A673 (cell line): Measurements from ENCODE around the gene CDH4. TPM values are rescaled to one million over a fixed set of nuclear protein-coding genes. Genes with fewer than 3 reads are reported as not detected.

ENCODE experiments used
- BruUV-seq: library from RNA; stranded (reverse); fragments of 400-500 nt; replicated peaks from 2 replicates; lab custom pipeline; 2021; lab: Mats Ljungman, UMichigan
- CTCF ChIA-PET: fragments of 300-600 bp; sonication (Branson Sonifier 250); formaldehyde crosslinking; loops from one replicate; lab custom pipeline; 2022; ENCODE audit warnings: antibody characterized with exemption; lab: Charles Lee
- POLR2A ChIA-PET: fragments of 300-600 bp; sonication (Branson Sonifier 250); formaldehyde crosslinking; loops from one replicate; lab custom pipeline; 2022; ENCODE audit warnings: antibody characterized with exemption; ENCODE audit not compliant: low non-redundant PET; lab: Charles Lee
- DNase-seq: peaks from one replicate; pipeline ENCODE4 v3.0.0-alpha.2; 2015; ENCODE audit warnings: low spot score
- H3K27ac ChIP-seq: fragments of 200-600 bp; sonication (generic); 2 replicates; pipeline ENCODE4 v1.5.1; 2016; ENCODE audit warnings: mixed run types, low read depth, mild to moderate bottlenecking, mixed read lengths, antibody characterized with exemption, low read length; ENCODE audit not compliant: poor library complexity, severe bottlenecking
- H3K27me3 ChIP-seq: fragments of 200-600 bp; sonication (generic); replicated peaks from 2 replicates; pipeline ENCODE4 v1.6.1; 2017; ENCODE audit warnings: mixed run types, low read depth, mild to moderate bottlenecking, mixed read lengths, antibody characterized with exemption, low read length; ENCODE audit not compliant: insufficient read depth, poor library complexity
- H3K36me3 ChIP-seq: fragments of 200-600 bp; sonication (generic); 2 replicates; pipeline ENCODE4 v1.6.1; 2016; ENCODE audit warnings: mixed run types, mild to moderate bottlenecking, mixed read lengths, antibody characterized with exemption, low read length; ENCODE audit not compliant: insufficient read depth, poor library complexity, severe bottlenecking
- H3K4me1 ChIP-seq: fragments of 200-600 bp; sonication (generic); 2 replicates; pipeline ENCODE4 v1.6.1; 2017; ENCODE audit warnings: mixed run types, mild to moderate bottlenecking, mixed read lengths, antibody characterized with exemption, low read length; ENCODE audit not compliant: insufficient read depth, poor library complexity, severe bottlenecking
- H3K4me3 ChIP-seq: fragments of 200-600 bp; sonication (generic); 2 replicates; pipeline ENCODE4 v1.5.1; 2016; ENCODE audit warnings: low read depth, mixed run types, mild to moderate bottlenecking, mixed read lengths, low read length; ENCODE audit not compliant: poor library complexity, severe bottlenecking
- H3K9me3 ChIP-seq: fragments of 200-600 bp; sonication (generic); 2 replicates; pipeline ENCODE4 v1.6.1; 2016; ENCODE audit warnings: mixed run types, low read depth, mild to moderate bottlenecking, mixed read lengths, antibody characterized with exemption, low read length; ENCODE audit not compliant: poor library complexity, severe bottlenecking
- EZH2 ChIP-seq: fragments of 200-600 bp; sonication (generic); IDR thresholded peaks from 2 replicates; pipeline ENCODE4 v1.6.1; 2017; ENCODE audit warnings: borderline replicate concordance, low read depth, mild to moderate bottlenecking, mixed read lengths, antibody characterized with exemption, low read length; ENCODE audit not compliant: poor library complexity, severe bottlenecking
- intact Hi-C: fragments of 100-400 bp; cut with micrococcal nuclease; formaldehyde crosslinking; loops from one replicate; pipeline ENCODE4 v1.10.0; 2022; ENCODE audit not compliant: unreplicated experiment
- total RNA-seq: library from RNA; stranded (reverse); gene quantifications from 2 replicates; pipeline ENCODE4 v1.2.3, GENCODE V29; 2021
- TF ChIP-seq, protein P1 (sequence below): fragments of 300-800, 200-600 bp; sonication (generic); conservative IDR thresholded peaks from 2 replicates; pipeline ENCODE4 v1.5.1; 2017; ENCODE audit warnings: low read depth, mild to moderate bottlenecking, antibody characterized with exemption, low read length, moderate library complexity, mixed read lengths

The CDH4 gene
- total RNA-seq, 1 experiment from 2014 or later = 8.3 TPM

GRCh38 chr20:61316346-61316745, 64.3 kb downstream of the CDH4 start:
- ChIA-PET CTCF (no interaction called here), POLR2A (no interaction called here)
- TF ChIP-seq, protein P1, sequence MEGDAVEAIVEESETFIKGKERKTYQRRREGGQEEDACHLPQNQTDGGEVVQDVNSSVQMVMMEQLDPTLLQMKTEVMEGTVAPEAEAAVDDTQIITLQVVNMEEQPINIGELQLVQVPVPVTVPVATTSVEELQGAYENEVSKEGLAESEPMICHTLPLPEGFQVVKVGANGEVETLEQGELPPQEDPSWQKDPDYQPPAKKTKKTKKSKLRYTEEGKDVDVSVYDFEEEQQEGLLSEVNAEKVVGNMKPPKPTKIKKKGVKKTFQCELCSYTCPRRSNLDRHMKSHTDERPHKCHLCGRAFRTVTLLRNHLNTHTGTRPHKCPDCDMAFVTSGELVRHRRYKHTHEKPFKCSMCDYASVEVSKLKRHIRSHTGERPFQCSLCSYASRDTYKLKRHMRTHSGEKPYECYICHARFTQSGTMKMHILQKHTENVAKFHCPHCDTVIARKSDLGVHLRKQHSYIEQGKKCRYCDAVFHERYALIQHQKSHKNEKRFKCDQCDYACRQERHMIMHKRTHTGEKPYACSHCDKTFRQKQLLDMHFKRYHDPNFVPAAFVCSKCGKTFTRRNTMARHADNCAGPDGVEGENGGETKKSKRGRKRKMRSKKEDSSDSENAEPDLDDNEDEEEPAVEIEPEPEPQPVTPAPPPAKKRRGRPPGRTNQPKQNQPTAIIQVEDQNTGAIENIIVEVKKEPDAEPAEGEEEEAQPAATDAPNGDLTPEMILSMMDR = no peak
- TF ChIP-seq EZH2 = no peak
- no peaks in the 10 kb centered on the region for H3K36me3 ChIP-seq
- intact Hi-C loops = no loop called here
- H3K9me3 ChIP-seq = no peaks in the 10 kb centered on the region
- H3K4me1 ChIP-seq = no peaks in the 10 kb centered on the region
- no peak overlapping the region for H3K27ac ChIP-seq
- BruUV-seq = no TSS peak
- DNase-seq = no peak
- H3K4me3 ChIP-seq = no peak overlapping the region
- peaks cover 7% of the 10 kb centered on the region for H3K27me3 ChIP-seq

DNA sequence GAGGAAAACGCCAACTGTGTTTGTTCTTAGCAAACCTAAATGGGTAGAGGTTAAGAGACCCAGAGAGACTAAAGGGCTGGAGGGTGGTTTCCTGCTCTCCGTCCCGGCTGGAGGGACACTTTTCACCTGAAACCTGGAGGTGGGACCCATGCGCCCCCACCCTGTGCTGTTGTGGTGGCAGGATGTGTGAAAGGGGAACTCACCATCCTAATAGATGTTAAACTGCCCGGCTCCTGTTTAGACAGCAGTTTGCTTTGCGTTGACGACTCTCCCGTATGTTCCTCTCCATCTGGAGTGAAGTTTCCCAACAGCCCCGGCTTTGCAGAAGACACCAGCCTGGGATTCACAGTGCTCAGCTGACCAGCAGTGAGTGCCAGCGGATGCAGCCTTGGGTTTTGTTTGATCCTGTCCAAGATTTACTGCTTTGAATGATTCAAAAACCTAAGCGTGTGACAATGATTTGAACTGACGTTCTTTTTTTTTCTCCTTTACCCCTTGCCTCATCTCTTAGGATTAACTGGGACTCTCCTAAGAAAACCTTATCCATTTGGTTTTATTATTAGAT, 66.0 kb downstream of the CDH4 start:
- no peaks in the 10 kb centered on the region for H3K36me3 ChIP-seq
- no peak overlapping the region for H3K27ac ChIP-seq
- H3K4me1 ChIP-seq = no peaks in the 10 kb centered on the region
- ChIA-PET POLR2A (no interaction called here), CTCF (no interaction called here)
- BruUV-seq = no TSS peak
- H3K9me3 ChIP-seq = no peaks in the 10 kb centered on the region
- intact Hi-C loops = no loop called here
- TF ChIP-seq, protein P1 = no peak
- no peak for TF ChIP-seq EZH2
- H3K4me3 ChIP-seq = no peak overlapping the region
- no peak for DNase-seq
- peaks cover 7% of the 10 kb centered on the region for H3K27me3 ChIP-seq

DNA sequence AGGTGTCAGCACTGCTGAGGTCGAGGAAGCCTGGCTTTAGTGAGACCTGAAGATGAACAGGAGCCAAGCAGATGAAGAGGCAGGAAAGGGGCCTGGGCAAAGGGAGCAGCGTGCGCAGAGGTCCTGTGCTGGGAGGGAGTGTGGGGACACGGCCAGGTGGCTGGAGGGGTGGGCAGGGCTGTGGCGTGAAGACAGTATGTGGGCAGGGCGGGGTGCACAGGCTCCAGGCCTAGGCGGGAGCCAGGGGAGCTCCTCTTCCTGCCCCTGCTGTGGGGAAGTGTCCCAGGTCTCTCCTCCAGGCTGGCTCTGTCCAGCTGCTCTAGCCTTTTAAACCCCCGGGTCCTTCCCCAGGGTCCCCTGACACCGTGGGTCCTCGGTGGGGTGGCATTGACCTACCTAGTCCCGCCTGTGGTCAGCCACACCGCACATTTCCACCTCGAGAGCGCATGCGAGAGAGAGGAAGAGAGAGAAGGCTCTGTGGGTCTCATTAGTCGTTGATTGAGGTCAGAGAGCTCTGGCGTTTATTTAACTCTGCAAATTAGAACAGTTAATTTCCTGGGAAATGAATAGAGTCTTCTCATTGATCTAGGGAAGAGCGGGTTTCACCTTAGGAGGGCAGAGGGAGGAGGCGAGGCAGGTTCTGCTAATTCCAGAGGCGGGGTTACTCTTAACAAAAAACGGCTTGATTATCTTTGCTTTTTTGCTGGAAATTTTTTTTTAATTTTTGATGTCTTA, 68.8 kb downstream of the CDH4 start:
- H3K36me3 ChIP-seq = no peaks in the 10 kb centered on the region
- BruUV-seq = no TSS peak
- H3K27me3 ChIP-seq = peaks cover 12% of the 10 kb centered on the region
- no peaks in the 10 kb centered on the region for H3K9me3 ChIP-seq
- intact Hi-C loops = no loop called here
- TF ChIP-seq, protein P1 = no peak
- TF ChIP-seq EZH2 = no peak
- no peak for DNase-seq
- no peak overlapping the region for H3K27ac ChIP-seq
- no peaks in the 10 kb centered on the region for H3K4me1 ChIP-seq
- POLR2A ChIA-PET = no interaction called here
- CTCF ChIA-PET = no interaction called here
- no peak overlapping the region for H3K4me3 ChIP-seq
